Fibroblast of the aortic adventitia (primary cell): ENCODE data around the gene RTEL1. TPM values are rescaled to one million over a fixed set of nuclear protein-coding genes. Genes with fewer than 3 reads are reported as not detected.

Experiments used
- DNase-seq: peaks from one replicate; pipeline ENCODE4 v3.0.0-alpha.2; 2010; ENCODE audit warnings: low read depth
- H3K4me3 ChIP-seq: 2 replicates; pipeline ENCODE4 v1.5.1; 2011; ENCODE audit warnings: low read depth, mild to moderate bottlenecking, control low read depth, low read length, moderate library complexity
- CTCF ChIP-seq: IDR thresholded peaks from 2 replicates; pipeline ENCODE4 v1.5.1; 2011; ENCODE audit warnings: mild to moderate bottlenecking, low read length, control low read depth, inconsistent platforms; ENCODE audit not compliant: insufficient read depth
- total RNA-seq: library from RNA; depleted of rRNA; stranded (reverse); fragments of >200 nt; gene quantifications from 2 replicates; pipeline ENCODE4 v1.2.3, GENCODE V29; 2012; ENCODE audit warnings: low replicate concordance

The RTEL1 gene
- total RNA-seq, 1 donor: 17.3 TPM

GRCh38 chr20:63735859-63736718, 78.0 kb downstream of the RTEL1 start, which contains the start of gene LIME1:
TSS of gene LIME1 (plus strand) at chr20:63736664. CDS start at chr20:63737550, 886 bp downstream.
- no peak for DNase-seq
- no peak within 1 kb of the TSS for H3K4me3 ChIP-seq
- no peak for TF ChIP-seq CTCF

DNA sequence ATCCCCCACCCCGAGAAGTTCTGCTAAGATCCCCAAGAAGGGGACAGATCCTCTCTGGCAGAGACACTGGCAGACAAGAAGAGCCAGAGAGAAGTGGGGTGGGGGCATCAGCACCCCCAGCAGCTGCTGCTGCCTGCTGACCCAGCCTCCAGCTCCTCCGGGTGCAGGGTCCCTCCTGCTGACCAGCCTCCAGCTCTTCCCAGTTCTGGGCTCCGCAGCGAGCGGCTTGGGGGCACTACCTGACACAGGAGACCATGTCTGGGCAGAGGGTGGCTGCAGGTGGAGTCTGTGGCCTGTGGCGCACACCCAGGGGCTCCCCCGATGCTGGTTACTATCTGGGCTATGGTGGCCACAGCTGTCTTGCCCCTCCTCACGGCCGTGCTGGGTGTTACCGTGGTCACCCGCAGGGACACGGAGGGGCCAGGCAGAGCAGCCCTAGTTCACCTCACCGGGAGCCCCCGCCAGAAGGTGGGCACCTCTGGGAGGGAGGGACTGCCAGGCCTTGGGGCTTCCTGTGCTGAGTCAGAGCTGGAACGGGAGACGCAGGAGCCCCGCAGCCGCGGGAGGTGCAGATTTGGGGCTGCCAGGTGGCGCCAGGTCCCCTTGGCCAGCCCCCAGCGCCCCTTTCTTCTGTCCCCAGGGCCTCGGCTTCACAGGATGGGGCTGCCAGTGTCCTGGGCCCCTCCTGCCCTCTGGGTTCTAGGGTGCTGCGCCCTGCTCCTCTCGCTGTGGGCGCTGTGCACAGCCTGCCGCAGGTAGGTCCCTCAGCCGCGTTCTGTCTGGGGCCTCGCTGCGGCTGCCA, 79.0 kb downstream of the RTEL1 start:
- DNase-seq: no peak
- H3K4me3 ChIP-seq: no peak overlapping the region
- no peak for TF ChIP-seq CTCF

GRCh38 chr20:63737695-63737944, 79.5 kb downstream of the RTEL1 start:
- no peak for DNase-seq
- no peak for TF ChIP-seq CTCF
- no peak overlapping the region for H3K4me3 ChIP-seq

GRCh38 chr20:63737945-63738686, 80.0 kb downstream of the RTEL1 start:
- DNase-seq: no peak
- H3K4me3 ChIP-seq: no peak overlapping the region
- TF ChIP-seq CTCF: no peak

DNA sequence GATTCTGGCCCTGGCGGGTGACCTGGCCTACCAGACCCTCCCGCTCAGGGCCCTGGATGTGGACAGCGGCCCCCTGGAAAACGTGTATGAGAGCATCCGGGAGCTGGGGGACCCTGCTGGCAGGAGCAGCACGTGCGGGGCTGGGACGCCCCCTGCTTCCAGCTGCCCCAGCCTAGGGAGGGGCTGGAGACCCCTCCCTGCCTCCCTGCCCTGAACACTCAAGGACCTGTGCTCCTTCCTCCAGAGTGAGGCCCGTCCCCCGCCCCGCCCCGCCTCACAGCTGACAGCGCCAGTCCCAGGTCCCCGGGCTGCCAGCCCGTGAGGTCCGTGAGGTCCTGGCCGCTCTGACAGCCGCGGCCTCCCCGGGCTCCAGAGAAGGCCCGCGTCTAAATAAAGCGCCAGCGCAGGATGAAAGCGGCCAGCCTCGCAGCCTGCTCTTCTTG, 80.6 kb downstream of the RTEL1 start:
- H3K4me3 ChIP-seq: no peak overlapping the region
- DNase-seq: no peak

More for the DNA sequence above, 80.6 kb downstream of the RTEL1 start:
- no peak for TF ChIP-seq CTCF
